Omental fat pad (tissue), 4 donors: Measurements from ENCODE around the gene CDK8. TPM values are rescaled to one million over a fixed set of nuclear protein-coding genes. Genes with fewer than 3 reads are reported as not detected.

ENCODE experiments used
- ATAC-seq: fragments of 150-250 bp; one replicate; pipeline ENCODE4 v1.9.1; 2016; ENCODE audit warnings: mild to moderate bottlenecking, moderate library complexity; ENCODE audit not compliant: low FRiP score
- DNase-seq: peaks from one replicate; pipeline ENCODE4 v3.0.0-alpha.2; 2019; ENCODE audit warnings: low spot score
- CTCF ChIP-seq, 3 donors: fragments of 450-650 bp; IDR thresholded peaks; one replicate each; pipeline ENCODE4 v1.5.1; 2016 to 2017; ENCODE audit warnings: antibody characterized with exemption in 3 of 3, mild to moderate bottlenecking in 3 of 3, moderate library complexity in 2 of 3
- total RNA-seq, 4 donors: library from RNA; depleted of rRNA; stranded (reverse); fragments of >200 nt; gene quantifications; one replicate each; pipeline ENCODE4 v1.1.0, GENCODE V29; 2016

CDK8 gene
- total RNA-seq, 4 donors from 2014 or later = 11.7 to 16.6 (median 13.0) TPM

- TF ChIP-seq CTCF (IDR thresholded peaks at IDR 0.05) = no peak
- no peak for DNase-seq
- ATAC-seq = peak; percentile 72
Measured at GRCh38 chr13:26221399-26221720, 32.6 kb upstream of the CDK8 start.

- TF ChIP-seq CTCF (IDR thresholded peaks at IDR 0.05) = no peak
- ATAC-seq = peak; percentile 99
- DNase-seq = peak; percentile 92
Measured at GRCh38 chr13:26221721-26222519, 32.0 kb upstream of the CDK8 start, which contains the start of gene RNF6. Gene RNF6, minus strand, starts transcription at chr13:26222314. Its CDS starts 2,665 bp downstream, at chr13:26219649.

GRCh38 chr13:26222520-26223046, 31.3 kb upstream of the CDK8 start:
- ATAC-seq (peak; percentile 52), DNase-seq (no peak)

GRCh38 chr13:26225896-26226617, 27.9 kb upstream of the CDK8 start:
- no peak for ATAC-seq
- no peak for TF ChIP-seq CTCF (IDR thresholded peaks at IDR 0.05)
- DNase-seq = no peak

More at GRCh38 chr13:26222520-26223046, 31.3 kb upstream of the CDK8 start:
- no peak for TF ChIP-seq CTCF (IDR thresholded peaks at IDR 0.05)

- no peak for ATAC-seq
Measured at GRCh38 chr13:26227166-26227971, 26.6 kb upstream of the CDK8 start.

More at GRCh38 chr13:26227166-26227971, 26.6 kb upstream of the CDK8 start:
- DNase-seq = no peak
- no peak for TF ChIP-seq CTCF (IDR thresholded peaks at IDR 0.05)
